DOHH2 (cell line): ENCODE results near the gene ATOH7.
"Not testable (repeated sequence)": the region's sequence is repeated elsewhere in the genome, so short reads cannot be mapped to it uniquely, and the experiment has no call there.

ENCODE experiments used
- H3F3A ChIP-seq: fragments of 200-600 bp; sonication (generic), shearing (Covaris generic); 2 replicates; pipeline ENCODE4 v1.6.0; 2016; ENCODE audit warnings: antibody characterized with exemption, mild to moderate bottlenecking; ENCODE audit not compliant: control insufficient read depth, insufficient read depth
- H3K27ac ChIP-seq: fragments of 200-600 bp; sonication (generic); 2 replicates; pipeline ENCODE4 v1.5.1; 2014; ENCODE audit warnings: low read depth, mild to moderate bottlenecking, low read length, moderate library complexity
- H3K27me3 ChIP-seq: fragments of 200-600 bp; sonication (generic); 2 replicates; pipeline ENCODE4 v1.6.1; 2014; ENCODE audit warnings: mild to moderate bottlenecking, low read length, mixed read lengths; ENCODE audit not compliant: control insufficient read depth
- H3K36me3 ChIP-seq: fragments of 200-600 bp; sonication (generic); 2 replicates; pipeline ENCODE4 v1.6.1; 2014; ENCODE audit warnings: mild to moderate bottlenecking, low read length, moderate library complexity, mixed read lengths; ENCODE audit not compliant: control insufficient read depth
- H3K4me1 ChIP-seq: fragments of 200-600 bp; sonication (generic); 2 replicates; pipeline ENCODE4 v1.6.1; 2014; ENCODE audit warnings: mild to moderate bottlenecking, low read length, mixed read lengths; ENCODE audit not compliant: control insufficient read depth
- H3K4me2 ChIP-seq: fragments of 200-600 bp; sonication (generic); 2 replicates; pipeline ENCODE4 v1.6.0; 2014; ENCODE audit warnings: mild to moderate bottlenecking, low read length, moderate library complexity
- H3K4me3 ChIP-seq: fragments of 200-600 bp; sonication (generic); 2 replicates; pipeline ENCODE4 v1.5.1; 2014; ENCODE audit warnings: mild to moderate bottlenecking, low read length, mixed read lengths
- H3K79me2 ChIP-seq: fragments of 200-600 bp; sonication (generic); 2 replicates; pipeline ENCODE4 v1.6.1; 2014; ENCODE audit warnings: mild to moderate bottlenecking, low read length, mixed read lengths; ENCODE audit not compliant: control insufficient read depth
- H3K9me2 ChIP-seq: fragments of 200-600 bp; sonication (generic); replicated peaks from 2 replicates; pipeline ENCODE4 v1.6.1; 2014; ENCODE audit warnings: mild to moderate bottlenecking, low read length, mixed read lengths; ENCODE audit not compliant: control insufficient read depth
- H3K9me3 ChIP-seq: fragments of 200-600 bp; sonication (generic); 2 replicates; pipeline ENCODE4 v1.6.1; 2014; ENCODE audit warnings: antibody characterized with exemption, low read length, mixed read lengths; ENCODE audit not compliant: control insufficient read depth, insufficient read depth
- H4K20me1 ChIP-seq: fragments of 200-600 bp; sonication (generic); 2 replicates; pipeline ENCODE4 v1.6.0; 2014; ENCODE audit warnings: low read depth, mild to moderate bottlenecking, antibody characterized with exemption, low read length, moderate library complexity; ENCODE audit not compliant: control insufficient read depth, insufficient read depth
- EZH2phosphoT487 ChIP-seq: fragments of 200-600 bp; sonication (generic); IDR thresholded peaks from 2 replicates; pipeline ENCODE4 v1.6.1; 2017; ENCODE audit warnings: borderline replicate concordance, mild to moderate bottlenecking, antibody characterized with exemption, low read length, moderate library complexity, mixed read lengths
- TF ChIP-seq, protein P1 (sequence below): fragments of 200-600 bp; sonication (generic); IDR thresholded peaks from one replicate; pipeline ENCODE4 v1.5.1; 2014; ENCODE audit warnings: antibody characterized with exemption, mild to moderate bottlenecking, low read depth, low read length; ENCODE audit not compliant: poor library complexity, severe bottlenecking

Gene ATOH7

DNA sequence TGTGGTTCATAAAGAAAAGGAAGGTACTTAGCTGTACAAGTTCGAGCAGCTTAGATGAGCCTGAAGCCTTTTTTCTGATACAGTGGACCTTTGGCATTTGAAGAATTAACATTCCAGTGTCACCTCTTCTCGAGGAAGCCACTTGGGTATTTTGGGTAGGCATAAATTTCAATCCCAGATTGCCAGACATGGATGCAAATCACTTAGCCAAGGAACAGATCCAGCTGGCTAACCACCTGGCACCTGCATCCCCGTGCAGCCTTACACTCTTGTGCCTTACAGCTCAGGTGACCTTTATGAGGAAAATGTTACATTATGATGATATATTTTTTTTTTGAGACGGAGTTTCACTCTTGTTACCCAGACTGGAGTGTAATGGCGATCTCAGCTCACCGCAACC is 16.0 kb upstream of the ATOH7 start:
- Histone ChIP-seq H3K4me3 (no peak overlapping the region), H3K79me2 (no peaks in the 10 kb centered on the region), H3K4me2 (no peak overlapping the region), H3K9me3 (no peaks in the 10 kb centered on the region), H3K4me1 (no peaks in the 10 kb centered on the region), H3K27me3 (no peaks in the 10 kb centered on the region), H3F3A (no peaks in the 10 kb centered on the region), H3K9me2 (no peaks in the 10 kb centered on the region), H3K27ac (no peak overlapping the region), H3K36me3 (no peaks in the 10 kb centered on the region), H4K20me1 (no peaks in the 10 kb centered on the region)
- no peak for TF ChIP-seq EZH2phosphoT487
- TF ChIP-seq, protein P1, sequence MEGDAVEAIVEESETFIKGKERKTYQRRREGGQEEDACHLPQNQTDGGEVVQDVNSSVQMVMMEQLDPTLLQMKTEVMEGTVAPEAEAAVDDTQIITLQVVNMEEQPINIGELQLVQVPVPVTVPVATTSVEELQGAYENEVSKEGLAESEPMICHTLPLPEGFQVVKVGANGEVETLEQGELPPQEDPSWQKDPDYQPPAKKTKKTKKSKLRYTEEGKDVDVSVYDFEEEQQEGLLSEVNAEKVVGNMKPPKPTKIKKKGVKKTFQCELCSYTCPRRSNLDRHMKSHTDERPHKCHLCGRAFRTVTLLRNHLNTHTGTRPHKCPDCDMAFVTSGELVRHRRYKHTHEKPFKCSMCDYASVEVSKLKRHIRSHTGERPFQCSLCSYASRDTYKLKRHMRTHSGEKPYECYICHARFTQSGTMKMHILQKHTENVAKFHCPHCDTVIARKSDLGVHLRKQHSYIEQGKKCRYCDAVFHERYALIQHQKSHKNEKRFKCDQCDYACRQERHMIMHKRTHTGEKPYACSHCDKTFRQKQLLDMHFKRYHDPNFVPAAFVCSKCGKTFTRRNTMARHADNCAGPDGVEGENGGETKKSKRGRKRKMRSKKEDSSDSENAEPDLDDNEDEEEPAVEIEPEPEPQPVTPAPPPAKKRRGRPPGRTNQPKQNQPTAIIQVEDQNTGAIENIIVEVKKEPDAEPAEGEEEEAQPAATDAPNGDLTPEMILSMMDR = no peak

DNA sequence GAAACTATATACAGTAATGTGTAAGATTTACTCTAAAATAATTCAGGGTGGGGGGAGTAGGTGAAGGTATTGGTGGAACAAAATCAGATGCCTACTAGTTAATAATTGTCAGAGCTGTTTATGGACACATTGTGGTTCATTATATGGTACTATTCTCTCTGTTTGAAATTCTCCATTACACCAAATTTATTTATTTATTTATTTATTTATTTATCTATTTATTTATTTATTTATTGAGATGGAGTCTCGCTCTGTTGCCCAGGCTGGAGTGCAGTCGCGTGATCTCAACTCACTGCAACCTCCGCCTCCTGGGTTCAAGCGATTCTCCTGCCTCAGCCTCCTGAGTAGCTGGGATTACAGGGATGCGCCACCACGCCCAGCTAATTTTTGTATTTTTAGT is 14.5 kb upstream of the ATOH7 start:
- not testable (repeated sequence) for H3K36me3 ChIP-seq, H3K27ac ChIP-seq, H4K20me1 ChIP-seq, H3K9me2 ChIP-seq, H3K27me3 ChIP-seq, H3K79me2 ChIP-seq, H3K4me2 ChIP-seq, H3K4me1 ChIP-seq, H3F3A ChIP-seq, H3K9me3 ChIP-seq, H3K4me3 ChIP-seq

DNA sequence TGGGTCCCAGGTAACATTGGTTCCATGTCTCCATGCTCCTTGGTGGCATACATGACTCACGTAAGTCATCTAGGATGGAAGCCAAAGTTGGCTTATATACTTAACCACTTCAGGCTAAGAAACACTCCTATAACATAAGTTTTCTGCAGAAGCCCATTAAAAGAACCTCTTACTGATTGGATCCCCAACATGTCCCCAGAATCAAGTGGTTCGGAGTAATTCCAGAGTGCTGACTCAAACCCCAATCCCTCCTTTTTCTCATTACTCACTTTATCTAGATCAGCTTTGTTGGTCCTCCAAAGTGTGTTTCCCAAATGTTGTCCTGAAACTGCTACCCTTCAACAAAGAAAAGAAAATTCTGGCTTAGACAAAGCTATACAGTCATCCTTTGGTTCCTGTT is 10.1 kb upstream of the ATOH7 start:
- no peak overlapping the region for H3K4me2 ChIP-seq
- H3F3A ChIP-seq = no peaks in the 10 kb centered on the region
- H3K4me1 ChIP-seq = peaks cover 4% of the 10 kb centered on the region; the same call in 1 of the 2 replicates
- H3K79me2 ChIP-seq = no peaks in the 10 kb centered on the region
- no peaks in the 10 kb centered on the region for H3K9me2 ChIP-seq
- no peak overlapping the region for H3K4me3 ChIP-seq
- no peak overlapping the region for H3K27ac ChIP-seq
- no peaks in the 10 kb centered on the region for H4K20me1 ChIP-seq
- no peaks in the 10 kb centered on the region for H3K9me3 ChIP-seq
- no peak for TF ChIP-seq EZH2phosphoT487
- TF ChIP-seq, protein P1 = no peak
- no peaks in the 10 kb centered on the region for H3K27me3 ChIP-seq
- no peaks in the 10 kb centered on the region for H3K36me3 ChIP-seq

DNA sequence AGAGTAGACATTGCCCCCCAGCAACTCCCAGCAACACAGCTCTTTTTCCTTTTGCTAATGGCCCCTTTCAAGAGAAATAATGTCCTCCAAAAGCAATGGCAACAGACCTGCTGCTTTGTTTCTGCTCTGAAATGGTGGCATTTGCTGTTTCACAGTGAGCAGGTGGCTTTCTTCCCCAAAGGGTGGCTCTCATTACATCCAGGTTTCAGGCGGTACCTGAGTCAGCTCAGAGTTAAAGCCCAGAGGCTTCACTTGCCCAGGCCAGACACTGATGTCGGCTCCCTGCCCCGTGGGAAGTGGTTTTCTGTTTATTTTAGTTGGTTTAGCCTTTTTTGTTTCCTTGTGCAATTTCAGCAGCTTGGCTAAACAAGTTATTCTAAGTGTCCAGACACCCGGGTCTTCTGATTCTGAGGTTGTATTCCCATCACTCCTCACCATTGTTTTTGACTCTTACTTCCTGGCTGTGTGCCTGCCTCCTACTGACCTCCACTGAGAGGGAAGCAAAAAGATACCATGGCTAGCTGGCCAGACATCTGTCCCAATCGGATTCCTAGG is 7.8 kb upstream of the ATOH7 start:
- H3F3A ChIP-seq = no peaks in the 10 kb centered on the region
- H3K79me2 ChIP-seq = no peaks in the 10 kb centered on the region
- H3K9me3 ChIP-seq = no peaks in the 10 kb centered on the region
- no peaks in the 10 kb centered on the region for H3K9me2 ChIP-seq
- H3K4me1 ChIP-seq = peaks cover 4% of the 10 kb centered on the region; the same call in 1 of the 2 replicates
- TF ChIP-seq EZH2phosphoT487 = no peak
- TF ChIP-seq, protein P1 = no peak
- no peaks in the 10 kb centered on the region for H4K20me1 ChIP-seq
- H3K36me3 ChIP-seq = no peaks in the 10 kb centered on the region
- no peak overlapping the region for H3K4me2 ChIP-seq
- no peak overlapping the region for H3K4me3 ChIP-seq
- H3K27ac ChIP-seq = no peak overlapping the region
- no peaks in the 10 kb centered on the region for H3K27me3 ChIP-seq
